Natural killer cell (primary cell): Measurements from ENCODE around the gene IRX2. TPM values are rescaled to one million over a fixed set of nuclear protein-coding genes. Genes with fewer than 3 reads are reported as not detected.

ENCODE experiments used
- ATAC-seq, 3 donors: fragments of 150-1000 bp in 2 of 3; fragments of 200-7000 bp in 1 of 3; cut with Tn5 transposase; 1 replicate in 1 of 3; 2 replicates in 2 of 3; pipeline ENCODE4 v1.10.0; 2021; ENCODE audit warnings: mild to moderate bottlenecking in 2 of 3, moderate library complexity in 2 of 3
- DNase-seq, 2 donors: peaks; one replicate each; pipeline versions ENCODE4 v3.0.0 to v3.0.0-alpha.2; 2013 to 2021; ENCODE audit warnings: mixed read lengths in 1 of 2
- H3K27ac ChIP-seq: one replicate; pipeline ENCODE4 v1.5.1; 2013; ENCODE audit warnings: mild to moderate bottlenecking, low read length
- H3K27me3 ChIP-seq: one replicate; pipeline ENCODE4 v1.6.1; 2013; ENCODE audit warnings: low read length; ENCODE audit not compliant: control insufficient read depth, insufficient read depth
- H3K36me3 ChIP-seq: one replicate; pipeline ENCODE4 v1.6.1; 2013; ENCODE audit warnings: low read length; ENCODE audit not compliant: control insufficient read depth, insufficient read depth
- H3K4me1 ChIP-seq: one replicate; pipeline ENCODE4 v1.6.1; 2013; ENCODE audit warnings: low read length; ENCODE audit not compliant: control insufficient read depth, insufficient read depth
- H3K4me3 ChIP-seq: one replicate; pipeline ENCODE4 v1.5.1; 2013; ENCODE audit warnings: low read length
- H3K9me3 ChIP-seq: one replicate; pipeline ENCODE4 v1.6.1; 2013; ENCODE audit warnings: low read length; ENCODE audit not compliant: control insufficient read depth, insufficient read depth
- H3K27ac Mint-ChIP-seq, 2 donors: one replicate each; pipeline ENCODE4 v1.8.0; 2022; ENCODE audit warnings: mild to moderate bottlenecking in 2 of 2, mixed read lengths in 2 of 2, moderate library complexity in 1 of 2
- H3K27me3 Mint-ChIP-seq, 2 donors: one replicate each; pipeline ENCODE4 v1.8.0; 2022; ENCODE audit warnings: low read depth in 2 of 2, mixed read lengths in 2 of 2
- H3K36me3 Mint-ChIP-seq: one replicate; pipeline ENCODE4 v1.8.0; 2022; ENCODE audit warnings: mixed read lengths
- H3K4me1 Mint-ChIP-seq, 2 donors: one replicate each; pipeline ENCODE4 v1.8.0; 2022; ENCODE audit warnings: mixed read lengths in 2 of 2
- H3K4me3 Mint-ChIP-seq: one replicate; pipeline ENCODE4 v1.8.0; 2022; ENCODE audit warnings: mild to moderate bottlenecking, moderate library complexity, mixed read lengths
- H3K9me3 Mint-ChIP-seq, 2 donors: one replicate each; pipeline ENCODE4 v1.8.0; 2022; ENCODE audit warnings: mixed read lengths in 2 of 2
- CTCF ChIP-seq: fragments of 200-600 bp; IDR thresholded peaks from one replicate; pipeline ENCODE4 v1.8.0; 2022; ENCODE audit warnings: antibody characterized with exemption
- WGBS: methylation state at CpG from one replicate; pipeline ENCODE4 v1.1.7; 2013; ENCODE audit warnings: missing lambda C conversion rate; ENCODE audit not compliant: insufficient coverage; 5-methylcytosine and 5-hydroxymethylcytosine counted together
- intact Hi-C: fragments of 100-400 bp; cut with micrococcal nuclease; formaldehyde crosslinking; loops from one replicate; pipeline ENCODE4 v1.14.2; 2022
- total RNA-seq, 4 donors: library from RNA; stranded (reverse); fragments of 120-200 nt in 1 of 4; gene quantifications; one replicate each; pipeline versions ENCODE4 v1.2.3 to v1.2.4, GENCODE V29; 2013 to 2022

The IRX2 gene
- total RNA-seq, 3 donors from 2014 or later (not counting 1 experiment from before 2014, with no cell fraction given), result not detected

GRCh38 chr5:2776337-2777302 is 25.1 kb upstream of the IRX2 start:
- no peak overlapping the region for H3K4me3 ChIP-seq
- no peak for DNase-seq
- no peak for TF ChIP-seq CTCF
- H3K27ac ChIP-seq, result no peak overlapping the region
- no peaks in the 10 kb centered on the region for H3K4me1 Mint-ChIP-seq
- intact Hi-C loops, result no loop called here
- H3K27me3 Mint-ChIP-seq, result peaks cover 5 to 8% of the 10 kb centered on the region in 2 donors
- no peaks in the 10 kb centered on the region for H3K36me3 ChIP-seq
- no peak overlapping the region for H3K27ac Mint-ChIP-seq
- H3K9me3 ChIP-seq, result peaks cover 4% of the 10 kb centered on the region
- no peaks in the 10 kb centered on the region for H3K36me3 Mint-ChIP-seq
- WGBS, result 56% methylated on average over 19 of the region's 20 CpGs
- H3K4me1 ChIP-seq, result no peaks in the 10 kb centered on the region
- no peak for ATAC-seq
- H3K4me3 Mint-ChIP-seq, result no peak overlapping the region
- H3K27me3 ChIP-seq, result no peaks in the 10 kb centered on the region
- peaks cover 3 to 6% of the 10 kb centered on the region in 2 donors for H3K9me3 Mint-ChIP-seq

DNA sequence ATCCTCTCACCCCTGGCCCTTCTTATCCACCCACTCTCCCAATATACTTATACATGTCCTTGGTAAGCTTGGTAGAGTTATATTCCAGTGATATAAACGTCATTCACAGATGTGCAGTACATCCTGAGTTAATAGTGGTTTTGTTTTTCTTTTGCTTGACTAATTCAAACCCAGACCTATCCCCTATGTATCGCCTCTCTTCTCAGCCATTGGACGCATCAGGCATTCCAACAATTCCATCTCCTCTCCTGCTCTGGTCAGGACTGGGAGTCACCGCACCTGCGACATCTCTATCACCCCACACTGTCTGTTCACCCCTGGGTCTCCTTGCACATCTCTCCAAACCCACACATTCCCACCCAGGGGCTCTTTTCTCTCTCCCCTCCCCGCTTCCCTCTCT is 21.9 kb upstream of the IRX2 start:
- no peak for TF ChIP-seq CTCF
- WGBS, result 88% methylated on average over 4 of the region's 6 CpGs
- peaks cover 5 to 8% of the 10 kb centered on the region in 2 donors for H3K27me3 Mint-ChIP-seq
- H3K36me3 Mint-ChIP-seq, result no peaks in the 10 kb centered on the region
- H3K27ac Mint-ChIP-seq, result no peak overlapping the region
- H3K9me3 ChIP-seq, result no peaks in the 10 kb centered on the region
- no peak overlapping the region for H3K27ac ChIP-seq
- intact Hi-C loops, result no loop called here
- H3K27me3 ChIP-seq, result no peaks in the 10 kb centered on the region
- H3K4me3 ChIP-seq, result no peak overlapping the region
- no peak for DNase-seq
- no peak for ATAC-seq
- peaks cover 6 to 7% of the 10 kb centered on the region in 2 donors for H3K9me3 Mint-ChIP-seq
- H3K36me3 ChIP-seq, result no peaks in the 10 kb centered on the region
- H3K4me1 Mint-ChIP-seq, result no peaks in the 10 kb centered on the region
- H3K4me3 Mint-ChIP-seq, result no peak overlapping the region
- no peaks in the 10 kb centered on the region for H3K4me1 ChIP-seq

GRCh38 chr5:2767089-2767488 is 15.6 kb upstream of the IRX2 start:
- no peak overlapping the region for H3K4me3 ChIP-seq
- H3K4me1 Mint-ChIP-seq, result no peaks in the 10 kb centered on the region
- H3K27me3 Mint-ChIP-seq, result peaks cover 2 to 11% of the 10 kb centered on the region in 2 donors
- no peaks in the 10 kb centered on the region for H3K9me3 ChIP-seq
- H3K9me3 Mint-ChIP-seq, result peaks cover 2 to 3% of the 10 kb centered on the region in 2 donors
- intact Hi-C loops, result no loop called here
- H3K27ac ChIP-seq, result no peak overlapping the region
- no peaks in the 10 kb centered on the region for H3K4me1 ChIP-seq
- H3K4me3 Mint-ChIP-seq, result no peak overlapping the region
- H3K36me3 ChIP-seq, result no peaks in the 10 kb centered on the region
- no peaks in the 10 kb centered on the region for H3K36me3 Mint-ChIP-seq
- no peaks in the 10 kb centered on the region for H3K27me3 ChIP-seq
- ATAC-seq (no peak), DNase-seq (no peak)
- TF ChIP-seq CTCF, result no peak
- WGBS, result 79% methylated on average over 6 of the region's 6 CpGs
- no peak overlapping the region for H3K27ac Mint-ChIP-seq
